K562 (cell line): Measurements from ENCODE around the gene PPP1R12C. TPM values are rescaled to one million over a fixed set of nuclear protein-coding genes. Genes with fewer than 3 reads are reported as not detected.
A peak's percentile ranks its signal among the peaks of the same experiment; 100 is the strongest.

Experiments used
- ATF6 ChIP-seq: sonication (generic); formaldehyde crosslinking; IDR thresholded peaks from 2 replicates; pipeline ENCODE4 v1.4.0; 2020; ENCODE audit warnings: mild to moderate bottlenecking, missing genetic modification reagents
- BMI1 ChIP-seq: fragments of 150-350 bp; IDR thresholded peaks from 2 replicates; pipeline ENCODE4 v1.6.1; 2014; ENCODE audit warnings: low read length
- CBX3 ChIP-seq, 2 experiments: IDR thresholded peaks; 1 replicate in 1 of 2; 2 replicates in 1 of 2; pipeline ENCODE4 v1.6.1; 2012; ENCODE audit warnings: inconsistent platforms in 2 of 2, low read length in 2 of 2, borderline replicate concordance in 1 of 2, control low read depth in 1 of 2
- CCAR2 ChIP-seq: fragments of 200-400 bp; formaldehyde crosslinking; IDR thresholded peaks from 2 replicates; pipeline ENCODE4 v1.6.1; 2017; ENCODE audit warnings: mild to moderate bottlenecking, low read depth, low read length
- CREB3 ChIP-seq: fragments of 450-650 bp; conservative IDR thresholded peaks from 2 replicates; pipeline ENCODE4 v1.6.1; 2016; ENCODE audit warnings: missing genetic modification characterization, low read depth, mild to moderate bottlenecking, missing compliant biosample characterization, moderate library complexity
- CXXC5 ChIP-seq: fragments of 250-450 bp; sonication (Bioruptor Pico); IDR thresholded peaks from 2 replicates; pipeline ENCODE4 v1.8.0; 2022; ENCODE audit warnings: inconsistent platforms, mild to moderate bottlenecking, moderate library complexity
- ELF1 ChIP-seq: fragments of 200-800 bp; sonication (Bioruptor generic); IDR thresholded peaks from 2 replicates; pipeline ENCODE4 v1.6.1; 2016; ENCODE audit warnings: missing genetic modification characterization, missing compliant biosample characterization
- EP400 ChIP-seq: fragments of 450-650 bp; IDR thresholded peaks from 2 replicates; pipeline ENCODE4 v1.6.1; 2017; ENCODE audit warnings: antibody characterized with exemption, mild to moderate bottlenecking, moderate library complexity
- EWSR1 ChIP-seq: fragments of 450-650 bp; IDR thresholded peaks from 2 replicates; pipeline ENCODE4 v1.6.1; 2018; ENCODE audit warnings: borderline replicate concordance, mild to moderate bottlenecking, low read depth, moderate library complexity; ENCODE audit not compliant: partially characterized antibody
- FOXK2 ChIP-seq, 2 experiments: fragments of 450-650 bp; IDR thresholded peaks in 1 of 2; conservative IDR thresholded peaks in 1 of 2; 2 replicates each; pipeline ENCODE4 v1.6.1; 2016; ENCODE audit warnings: low read depth in 2 of 2, mild to moderate bottlenecking in 1 of 2
- NFATC3 ChIP-seq: fragments of 450-650 bp; IDR thresholded peaks from 2 replicates; pipeline ENCODE4 v1.6.1; 2017; ENCODE audit warnings: mild to moderate bottlenecking
- RBM25 ChIP-seq: fragments of 200-400 bp; formaldehyde crosslinking; IDR thresholded peaks from 2 replicates; pipeline ENCODE4 v1.6.1; 2018; ENCODE audit warnings: low read length, low read depth, moderate library complexity; ENCODE audit not compliant: severe bottlenecking
- RHOXF2B ChIP-seq: fragments of 250-450 bp; sonication (Bioruptor Pico); conservative IDR thresholded peaks from 2 replicates; pipeline ENCODE4 v1.5.1; 2021
- SIN3A ChIP-seq, 2 experiments: fragments of 150-350 bp in 1 of 2; IDR thresholded peaks; 2 replicates each; pipeline ENCODE4 v1.6.1; 2011 to 2016; ENCODE audit warnings: borderline replicate concordance in 2 of 2, low read depth in 2 of 2, low read length in 2 of 2, mild to moderate bottlenecking in 2 of 2, moderate library complexity in 2 of 2; ENCODE audit not compliant: control insufficient read depth in 1 of 2
- TAF7 ChIP-seq: fragments of 450-650 bp; IDR thresholded peaks from 2 replicates; pipeline ENCODE4 v1.6.1; 2016; ENCODE audit warnings: missing genetic modification characterization, missing compliant biosample characterization
- THAP7 ChIP-seq: fragments of 250-450 bp; sonication (Bioruptor Pico); IDR thresholded peaks from 2 replicates; pipeline ENCODE4 v1.5.0; 2021
- TRIM24 ChIP-seq, 2 experiments: fragments of 450-650 bp; IDR thresholded peaks; 2 replicates each; pipeline ENCODE4 v1.6.1; 2016
- ZBED1 ChIP-seq: IDR thresholded peaks from 2 replicates; pipeline ENCODE4 v1.6.1; 2014
- ZC3H8 ChIP-seq: fragments of 450-650 bp; IDR thresholded peaks from 2 replicates; pipeline ENCODE4 v1.6.1; 2017
- ZFP91 ChIP-seq: sonication (generic); formaldehyde crosslinking; IDR thresholded peaks from 2 replicates; pipeline ENCODE4 v1.8.0; 2022; ENCODE audit warnings: mild to moderate bottlenecking, missing genetic modification reagents
- ZNF212 ChIP-seq: fragments of 450-650 bp; formaldehyde crosslinking; IDR thresholded peaks from 2 replicates; pipeline ENCODE4 v1.4.0; 2020; ENCODE audit warnings: mild to moderate bottlenecking
- polyA plus RNA-seq, 8 experiments: library from polyadenylated mRNA; depleted of rRNA in 4 of 8; stranded (reverse) in 5 of 8; unstranded in 3 of 8; fragments of >200 nt; fragmentation: Nextera tagmentation in 2 of 8; fragmentation: Illumina TruSeq in 1 of 8; extraction: Ambion mirVana in 2 of 8; extraction: Trizol in 1 of 8; gene quantifications; 2 replicates each; pipeline versions ENCODE4 v1.2.1 to v1.2.3, GENCODE V29; 2011 to 2014; ENCODE audit warnings: inconsistent platforms in 1 of 8, missing spikeins in 1 of 8
- total RNA-seq, 7 experiments: library from RNA; depleted of rRNA in 6 of 7; stranded (reverse); fragments of >200 nt in 6 of 7; fragmentation: Illumina TruSeq in 2 of 7; extraction: Trizol in 2 of 7; gene quantifications; 2 replicates each; pipeline versions ENCODE4 v1.2.1 to v1.2.3, GENCODE V29; 2011 to 2021; ENCODE audit warnings: low replicate concordance in 1 of 7

The PPP1R12C gene
- total and polyA plus RNA-seq, 9 of the 15 experiments (the other 6 are each of a cell fraction or from before 2014, with no cell fraction given), result 1.8 to 136 (median 33.7) TPM

- TF ChIP-seq ELF1 (tag) (peak; percentile 94), ZFP91 (no peak), CXXC5 (CRISPR knock-in tag) (peak; percentile 72), CCAR2 (no peak), BMI1 (no peak), THAP7 (no peak), TAF7 (tag) (no peak), ZC3H8 (no peak), ZBED1 (no peak), ATF6 (0 out of 2 replicates have a peak, but pooled peaks have one; percentile 24), FOXK2 (conservative IDR thresholded peaks at IDR 0.05 in 1 of 2, IDR thresholded peaks at IDR 0.05 in 1 of 2; ENCODE audit: low read depth in 2 of 2) (no peak; a peak in 1 of 4 replicates), RBM25 (no peak), TRIM24 (IDR thresholded peaks at IDR 0.05) (no peak), EP400 (peak; percentile 80), RHOXF2B (CRISPR knock-in tag) (no peak; the same call in 1 of the 2 replicates), NFATC3 (no peak), CREB3 (no peak), CBX3 (IDR thresholded peaks at IDR 0.05; ENCODE audit: borderline replicate concordance in 1 of 2, low read length in 2 of 2) (no peak), EWSR1 (no peak), SIN3A (IDR thresholded peaks at IDR 0.05; ENCODE audit: borderline replicate concordance in 2 of 2, control insufficient read depth in 1 of 2, low read depth in 2 of 2, low read length in 2 of 2) (peak in 1 of 2 experiments; percentile 70; a peak in 1 of 4 replicates), ZNF212 (no peak)
Measured at GRCh38 chr19:55117663-55118391, 390 bp upstream of the PPP1R12C start (continued).
